ENCODE measurements around the gene CYP4F2. TPM values are rescaled to one million over a fixed set of nuclear protein-coding genes. Genes with fewer than 3 reads are reported as not detected.

CYP4F2 gene
- total RNA-seq, 3 donors from 2014 or later (not counting 1 experiment from before 2014, with no cell fraction given): 0.75 TPM; not detected in 2

GRCh38 chr19:15864824-15865223 is 33.0 kb downstream of the CYP4F2 start:
- no peaks in the 10 kb centered on the region for H3K27me3 ChIP-seq (ENCODE audit: control insufficient read depth, insufficient read depth, low read length)
- ATAC-seq: no peak
- 73% methylated on average over 5 of the region's 5 CpGs for WGBS (ENCODE audit: insufficient coverage)
- no peaks in the 10 kb centered on the region for H3K36me3 Mint-ChIP-seq
- no peaks in the 10 kb centered on the region for H3K4me1 ChIP-seq (ENCODE audit: control insufficient read depth, insufficient read depth, low read length)
- H3K4me3 ChIP-seq (ENCODE audit: low read length): no peak overlapping the region
- no peak for DNase-seq
- intact Hi-C loops (cut with micrococcal nuclease): no loop called here
- peaks cover 5 to 7% of the 10 kb centered on the region in 2 donors for H3K4me1 Mint-ChIP-seq
- TF ChIP-seq, protein P1, sequence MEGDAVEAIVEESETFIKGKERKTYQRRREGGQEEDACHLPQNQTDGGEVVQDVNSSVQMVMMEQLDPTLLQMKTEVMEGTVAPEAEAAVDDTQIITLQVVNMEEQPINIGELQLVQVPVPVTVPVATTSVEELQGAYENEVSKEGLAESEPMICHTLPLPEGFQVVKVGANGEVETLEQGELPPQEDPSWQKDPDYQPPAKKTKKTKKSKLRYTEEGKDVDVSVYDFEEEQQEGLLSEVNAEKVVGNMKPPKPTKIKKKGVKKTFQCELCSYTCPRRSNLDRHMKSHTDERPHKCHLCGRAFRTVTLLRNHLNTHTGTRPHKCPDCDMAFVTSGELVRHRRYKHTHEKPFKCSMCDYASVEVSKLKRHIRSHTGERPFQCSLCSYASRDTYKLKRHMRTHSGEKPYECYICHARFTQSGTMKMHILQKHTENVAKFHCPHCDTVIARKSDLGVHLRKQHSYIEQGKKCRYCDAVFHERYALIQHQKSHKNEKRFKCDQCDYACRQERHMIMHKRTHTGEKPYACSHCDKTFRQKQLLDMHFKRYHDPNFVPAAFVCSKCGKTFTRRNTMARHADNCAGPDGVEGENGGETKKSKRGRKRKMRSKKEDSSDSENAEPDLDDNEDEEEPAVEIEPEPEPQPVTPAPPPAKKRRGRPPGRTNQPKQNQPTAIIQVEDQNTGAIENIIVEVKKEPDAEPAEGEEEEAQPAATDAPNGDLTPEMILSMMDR (IDR thresholded peaks at IDR 0.05): no peak
- no peaks in the 10 kb centered on the region for H3K36me3 ChIP-seq (ENCODE audit: control insufficient read depth, insufficient read depth, low read length)
- no peak overlapping the region for H3K27ac Mint-ChIP-seq
- peaks cover 8 to 12% of the 10 kb centered on the region in 2 donors for H3K27me3 Mint-ChIP-seq (ENCODE audit: low read depth in 2 of 2)
- H3K9me3 Mint-ChIP-seq: no peaks in the 10 kb centered on the region
- no peak overlapping the region for H3K27ac ChIP-seq (ENCODE audit: low read length)
- no peaks in the 10 kb centered on the region for H3K9me3 ChIP-seq (ENCODE audit: control insufficient read depth, insufficient read depth, low read length)
- H3K4me3 Mint-ChIP-seq: no peak overlapping the region

GRCh38 chr19:15863272-15863671 is 34.6 kb downstream of the CYP4F2 start:
- H3K27ac ChIP-seq (ENCODE audit: low read length): no peak overlapping the region
- H3K9me3 Mint-ChIP-seq: no peaks in the 10 kb centered on the region
- no peak overlapping the region for H3K4me3 ChIP-seq (ENCODE audit: low read length)
- no peak overlapping the region for H3K27ac Mint-ChIP-seq
- H3K36me3 Mint-ChIP-seq: no peaks in the 10 kb centered on the region
- DNase-seq: no peak
- no peaks in the 10 kb centered on the region for H3K4me1 ChIP-seq (ENCODE audit: control insufficient read depth, insufficient read depth, low read length)
- no peak for ATAC-seq
- WGBS (ENCODE audit: insufficient coverage): 86% methylated on average over 8 of the region's 8 CpGs
- H3K36me3 ChIP-seq (ENCODE audit: control insufficient read depth, insufficient read depth, low read length): no peaks in the 10 kb centered on the region
- intact Hi-C loops (cut with micrococcal nuclease): no loop called here
- H3K4me1 Mint-ChIP-seq: no peaks in the 10 kb centered on the region
- H3K27me3 ChIP-seq (ENCODE audit: control insufficient read depth, insufficient read depth, low read length): no peaks in the 10 kb centered on the region
- TF ChIP-seq, protein P1 (IDR thresholded peaks at IDR 0.05): no peak
- H3K4me3 Mint-ChIP-seq: no peak overlapping the region
- peaks cover 0 to 6% of the 10 kb centered on the region in 2 donors for H3K27me3 Mint-ChIP-seq (ENCODE audit: low read depth in 2 of 2)
- no peaks in the 10 kb centered on the region for H3K9me3 ChIP-seq (ENCODE audit: control insufficient read depth, insufficient read depth, low read length)

DNA sequence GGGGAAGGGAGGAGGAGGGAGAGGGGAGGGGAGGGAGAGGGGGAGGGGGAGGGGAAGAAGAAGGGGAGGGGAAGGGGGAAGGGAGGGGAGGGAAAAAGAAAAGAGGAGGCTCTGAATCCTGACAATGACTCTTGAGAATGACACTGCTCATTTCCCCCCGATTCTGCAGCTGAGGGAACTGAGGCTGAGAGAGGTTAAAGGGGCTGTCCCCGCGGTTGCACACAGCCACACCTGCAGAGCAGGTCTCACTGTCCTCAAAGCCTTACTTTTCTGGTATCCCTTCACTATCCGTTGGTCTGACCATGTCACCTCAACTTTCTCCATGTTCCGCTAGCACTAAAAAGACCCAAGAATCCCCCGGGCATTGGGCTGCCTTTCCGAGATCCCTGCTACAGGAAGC is 35.4 kb downstream of the CYP4F2 start:
- Histone ChIP-seq H3K27ac (ENCODE audit: low read length) (no peak overlapping the region), H3K36me3 (ENCODE audit: control insufficient read depth, insufficient read depth, low read length) (no peaks in the 10 kb centered on the region), H3K9me3 (ENCODE audit: control insufficient read depth, insufficient read depth, low read length) (no peaks in the 10 kb centered on the region), H3K4me3 (ENCODE audit: low read length) (no peak overlapping the region), H3K4me1 (ENCODE audit: control insufficient read depth, insufficient read depth, low read length) (no peaks in the 10 kb centered on the region), H3K27me3 (ENCODE audit: control insufficient read depth, insufficient read depth, low read length) (no peaks in the 10 kb centered on the region)
- TF ChIP-seq, protein P1 (IDR thresholded peaks at IDR 0.05): no peak
- 53% methylated on average over 7 of the region's 7 CpGs for WGBS (ENCODE audit: insufficient coverage)
- no peak overlapping the region for H3K4me3 Mint-ChIP-seq
- no peak for ATAC-seq
- intact Hi-C loops (cut with micrococcal nuclease): no loop called here
- H3K27me3 Mint-ChIP-seq (ENCODE audit: low read depth in 2 of 2): peaks cover 0 to 6% of the 10 kb centered on the region in 2 donors
- no peak for DNase-seq
- no peaks in the 10 kb centered on the region for H3K36me3 Mint-ChIP-seq
- no peaks in the 10 kb centered on the region for H3K9me3 Mint-ChIP-seq
- H3K27ac Mint-ChIP-seq: no peak overlapping the region
- no peaks in the 10 kb centered on the region for H3K4me1 Mint-ChIP-seq

DNA sequence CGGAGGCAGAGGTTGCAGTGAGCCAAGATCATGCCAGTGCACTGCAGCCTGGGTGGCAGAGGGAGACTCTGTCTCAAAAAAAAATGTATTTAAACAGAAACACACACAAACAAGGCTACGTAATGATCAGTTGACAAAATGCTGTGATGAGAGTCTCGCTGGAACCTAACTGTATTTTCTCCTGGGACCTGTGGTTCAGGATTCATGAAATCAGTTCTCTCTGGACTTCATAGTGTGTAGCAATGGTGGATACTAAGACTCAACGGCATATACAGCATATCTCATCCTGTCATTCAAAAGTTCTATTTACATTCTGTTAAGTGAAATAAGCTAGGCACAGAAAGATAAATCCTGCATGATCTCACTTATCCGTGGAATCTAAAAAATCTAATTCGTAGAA is 37.4 kb downstream of the CYP4F2 start:
- Mint-ChIP-seq H3K27me3 (ENCODE audit: low read depth in 2 of 2) (peaks cover 0 to 6% of the 10 kb centered on the region in 2 donors), H3K27ac (no peak overlapping the region), H3K4me3 (no peak overlapping the region), H3K9me3 (no peaks in the 10 kb centered on the region), H3K36me3 (no peaks in the 10 kb centered on the region), H3K4me1 (no peaks in the 10 kb centered on the region)
- Histone ChIP-seq H3K27me3 (ENCODE audit: control insufficient read depth, insufficient read depth, low read length) (no peaks in the 10 kb centered on the region), H3K36me3 (ENCODE audit: control insufficient read depth, insufficient read depth, low read length) (no peaks in the 10 kb centered on the region), H3K27ac (ENCODE audit: low read length) (no peak overlapping the region), H3K9me3 (ENCODE audit: control insufficient read depth, insufficient read depth, low read length) (no peaks in the 10 kb centered on the region), H3K4me3 (ENCODE audit: low read length) (no peak overlapping the region), H3K4me1 (ENCODE audit: control insufficient read depth, insufficient read depth, low read length) (no peaks in the 10 kb centered on the region)
- no peak for DNase-seq
- TF ChIP-seq, protein P1 (IDR thresholded peaks at IDR 0.05): no peak
- 71% methylated on average over 4 of the region's 6 CpGs for WGBS (ENCODE audit: insufficient coverage)
- intact Hi-C loops (cut with micrococcal nuclease): no loop called here
- ATAC-seq: no peak
